HG03439 (cell line): ENCODE data around the gene PRKCA.

Experiments used
- ATAC-seq: cut with Tn5 transposase; IDR thresholded peaks from one replicate; pipeline ENCODE4 v1.9.1; 2021; ENCODE audit warnings: mild to moderate bottlenecking, moderate library complexity; ENCODE audit not compliant: unreplicated experiment

Gene PRKCA

GRCh38 chr17:66406701-66407644 lies 104.6 kb downstream of the PRKCA start:
- ATAC-seq, result no peak

GRCh38 chr17:66407864-66408263 lies 105.5 kb downstream of the PRKCA start:
- no peak for ATAC-seq

- ATAC-seq, result no peak
Observed at GRCh38 chr17:66411520-66411919, 109.1 kb downstream of the PRKCA start.

- no peak for ATAC-seq
Observed at GRCh38 chr17:66412857-66413558, 110.6 kb downstream of the PRKCA start.

GRCh38 chr17:66413559-66414520 lies 111.4 kb downstream of the PRKCA start:
- ATAC-seq, result no peak

- ATAC-seq, result no peak
Observed at GRCh38 chr17:66414561-66415175, 112.3 kb downstream of the PRKCA start.

GRCh38 chr17:66415366-66416206 lies 113.2 kb downstream of the PRKCA start:
- ATAC-seq, result no peak

- ATAC-seq, result no peak
Observed at GRCh38 chr17:66416207-66416940, 114.0 kb downstream of the PRKCA start.

GRCh38 chr17:66417300-66417719 lies 114.9 kb downstream of the PRKCA start:
- no peak for ATAC-seq

- ATAC-seq, result no peak
Observed at GRCh38 chr17:66420961-66421371, 118.6 kb downstream of the PRKCA start.

GRCh38 chr17:66422186-66422585 lies 119.8 kb downstream of the PRKCA start:
- no peak for ATAC-seq

- no peak for ATAC-seq
Observed at GRCh38 chr17:66423056-66423955, 120.9 kb downstream of the PRKCA start.

GRCh38 chr17:66425756-66426396 lies 123.5 kb downstream of the PRKCA start:
- ATAC-seq, result no peak

GRCh38 chr17:66426397-66427033 lies 124.1 kb downstream of the PRKCA start:
- ATAC-seq, result no peak

GRCh38 chr17:66427134-66427533 lies 124.7 kb downstream of the PRKCA start:
- no peak for ATAC-seq

GRCh38 chr17:66429680-66430079 lies 127.3 kb downstream of the PRKCA start:
- ATAC-seq, result no peak
